Calu3 (cell line): ENCODE results near the gene PRKN. TPM values are rescaled to one million over a fixed set of nuclear protein-coding genes. Genes with fewer than 3 reads are reported as not detected.

Source experiments
- BruUV-seq: library from RNA; stranded (reverse); fragments of 400-500 nt; replicated peaks from 2 replicates; lab custom pipeline; 2021; lab: Mats Ljungman, UMichigan
- CTCF ChIA-PET: fragments of 300-600 bp; sonication (Branson Sonifier 250); formaldehyde crosslinking; loops from one replicate; lab custom pipeline; 2022; ENCODE audit warnings: antibody characterized with exemption; lab: Charles Lee
- DNase-seq: peaks from one replicate; pipeline ENCODE4 v3.0.0; 2022
- H3K27ac Mint-ChIP-seq: one replicate; pipeline ENCODE4 v1.8.0; 2022; ENCODE audit warnings: mixed read lengths; ENCODE audit not compliant: unreplicated experiment
- H3K27me3 Mint-ChIP-seq: one replicate; pipeline ENCODE4 v1.8.0; 2022; ENCODE audit warnings: mixed read lengths; ENCODE audit not compliant: unreplicated experiment
- H3K36me3 Mint-ChIP-seq: one replicate; pipeline ENCODE4 v1.8.0; 2022; ENCODE audit warnings: mild to moderate bottlenecking, moderate library complexity, mixed read lengths; ENCODE audit not compliant: insufficient read depth, unreplicated experiment
- H3K4me1 Mint-ChIP-seq: one replicate; pipeline ENCODE4 v1.8.0; 2022; ENCODE audit warnings: mild to moderate bottlenecking, low read depth, mixed read lengths; ENCODE audit not compliant: unreplicated experiment
- H3K4me3 Mint-ChIP-seq: one replicate; pipeline ENCODE4 v1.8.0; 2022; ENCODE audit warnings: mild to moderate bottlenecking, low read depth, moderate library complexity, mixed read lengths; ENCODE audit not compliant: unreplicated experiment
- H3K9me3 Mint-ChIP-seq: one replicate; pipeline ENCODE4 v1.8.0; 2022; ENCODE audit warnings: low read depth, mixed read lengths; ENCODE audit not compliant: unreplicated experiment
- CTCF ChIP-seq: fragments of 200-600 bp; IDR thresholded peaks from one replicate; pipeline ENCODE4 v1.8.0; 2022; ENCODE audit warnings: antibody characterized with exemption; ENCODE audit not compliant: unreplicated experiment
- intact Hi-C: fragments of 100-400 bp; cut with micrococcal nuclease; formaldehyde crosslinking; loops from one replicate; pipeline ENCODE4 v1.10.0; 2022; ENCODE audit not compliant: unreplicated experiment
- total RNA-seq: library from RNA; stranded (reverse); gene quantifications from 2 replicates; pipeline ENCODE4 v1.2.3, GENCODE V29; 2022

PRKN gene
- total RNA-seq, 1 experiment from 2014 or later = 3.8 TPM

DNA sequence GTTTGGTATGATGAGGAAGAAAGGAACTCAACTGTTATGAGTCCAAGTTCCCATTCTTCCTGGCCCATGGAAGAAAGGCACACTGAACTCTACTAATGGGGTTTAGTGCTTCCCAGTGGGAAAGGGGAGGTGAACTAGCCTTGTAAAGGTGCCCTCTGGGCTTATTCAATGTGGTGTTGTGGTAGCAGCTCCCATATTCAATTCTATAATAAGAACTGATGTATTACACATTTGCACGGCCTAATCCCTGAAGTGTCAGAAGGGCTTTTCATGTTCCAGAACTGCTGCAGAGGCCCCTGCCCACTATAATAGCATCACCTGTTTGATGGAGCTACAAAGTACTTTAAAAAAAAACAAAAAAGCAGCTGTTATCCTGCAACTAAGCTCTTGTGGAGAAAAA lies 17.1 kb downstream of the PRKN start:
- Mint-ChIP-seq H3K27me3 (no peaks in the 10 kb centered on the region), H3K4me3 (no peak overlapping the region), H3K9me3 (no peaks in the 10 kb centered on the region), H3K36me3 (no peaks in the 10 kb centered on the region), H3K27ac (no peak overlapping the region), H3K4me1 (no peaks in the 10 kb centered on the region)
- intact Hi-C loops = no loop called here
- no peak for TF ChIP-seq CTCF
- BruUV-seq = no TSS peak
- CTCF ChIA-PET = no interaction called here
- DNase-seq = no peak

DNA sequence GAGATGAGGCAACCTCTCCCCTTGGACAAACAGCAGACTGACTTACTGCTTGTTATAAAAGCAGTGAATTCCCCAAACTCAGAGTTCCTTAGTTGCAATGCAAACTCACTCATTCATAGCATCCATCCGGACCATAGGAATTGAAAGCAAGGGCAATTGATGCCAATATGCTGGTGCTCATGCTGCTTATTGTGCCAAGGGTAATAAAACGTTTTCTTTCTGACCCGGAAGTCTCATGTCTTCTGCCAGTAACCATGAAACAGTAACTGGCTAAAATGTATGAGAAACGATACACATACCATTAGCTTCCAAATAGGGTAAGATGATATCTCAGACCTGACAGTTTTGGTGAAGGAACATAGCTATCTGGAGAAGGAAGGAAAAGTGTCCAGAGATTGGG lies 18.1 kb downstream of the PRKN start:
- H3K9me3 Mint-ChIP-seq = no peaks in the 10 kb centered on the region
- no peaks in the 10 kb centered on the region for H3K36me3 Mint-ChIP-seq
- H3K4me3 Mint-ChIP-seq = no peak overlapping the region
- no peaks in the 10 kb centered on the region for H3K4me1 Mint-ChIP-seq
- CTCF ChIA-PET = no interaction called here
- no peak overlapping the region for H3K27ac Mint-ChIP-seq
- no TSS peak for BruUV-seq
- intact Hi-C loops = no loop called here
- no peaks in the 10 kb centered on the region for H3K27me3 Mint-ChIP-seq
- no peak for DNase-seq
- no peak for TF ChIP-seq CTCF

- TF ChIP-seq CTCF = no peak
- no TSS peak for BruUV-seq
- DNase-seq = no peak
- CTCF ChIA-PET = no interaction called here
- intact Hi-C loops = no loop called here
- Mint-ChIP-seq H3K4me3 (no peak overlapping the region), H3K36me3 (no peaks in the 10 kb centered on the region), H3K4me1 (no peaks in the 10 kb centered on the region), H3K9me3 (no peaks in the 10 kb centered on the region), H3K27ac (no peak overlapping the region), H3K27me3 (no peaks in the 10 kb centered on the region)
These were observed 18.6 kb downstream of the PRKN start for GRCh38 chr6:162708971-162709370.

- Mint-ChIP-seq H3K4me1 (no peaks in the 10 kb centered on the region), H3K27ac (no peak overlapping the region), H3K4me3 (no peak overlapping the region), H3K9me3 (no peaks in the 10 kb centered on the region), H3K27me3 (no peaks in the 10 kb centered on the region), H3K36me3 (no peaks in the 10 kb centered on the region)
- intact Hi-C loops = no loop called here
- CTCF ChIA-PET = no interaction called here
- BruUV-seq = no TSS peak
- TF ChIP-seq CTCF = no peak
- DNase-seq = no peak
These were observed 21.3 kb downstream of the PRKN start for GRCh38 chr6:162706232-162706631.

- no peaks in the 10 kb centered on the region for H3K27me3 Mint-ChIP-seq
- no TSS peak for BruUV-seq
- no peak for DNase-seq
- H3K36me3 Mint-ChIP-seq = no peaks in the 10 kb centered on the region
- CTCF ChIA-PET = no interaction called here
- TF ChIP-seq CTCF = no peak
- intact Hi-C loops = no loop called here
- no peaks in the 10 kb centered on the region for H3K9me3 Mint-ChIP-seq
- H3K4me3 Mint-ChIP-seq = no peak overlapping the region
- H3K4me1 Mint-ChIP-seq = no peaks in the 10 kb centered on the region
- H3K27ac Mint-ChIP-seq = no peak overlapping the region
These were observed 21.8 kb downstream of the PRKN start for GRCh38 chr6:162705736-162706135.
